Pulmonary artery endothelial cell (primary cell): ENCODE results near the gene CCM2L. TPM values are rescaled to one million over a fixed set of nuclear protein-coding genes. Genes with fewer than 3 reads are reported as not detected.

ENCODE experiments used
- DNase-seq: peaks from one replicate; pipeline ENCODE4 v3.0.0-alpha.2; 2011; ENCODE audit warnings: low read depth, low spot score
- total RNA-seq: library from RNA; depleted of rRNA; stranded (reverse); fragments of >200 nt; gene quantifications from 2 replicates; pipeline ENCODE4 v1.2.3, GENCODE V29; 2014

CCM2L gene
- total RNA-seq, 1 donor from 2014 or later: 10.3 TPM

DNA sequence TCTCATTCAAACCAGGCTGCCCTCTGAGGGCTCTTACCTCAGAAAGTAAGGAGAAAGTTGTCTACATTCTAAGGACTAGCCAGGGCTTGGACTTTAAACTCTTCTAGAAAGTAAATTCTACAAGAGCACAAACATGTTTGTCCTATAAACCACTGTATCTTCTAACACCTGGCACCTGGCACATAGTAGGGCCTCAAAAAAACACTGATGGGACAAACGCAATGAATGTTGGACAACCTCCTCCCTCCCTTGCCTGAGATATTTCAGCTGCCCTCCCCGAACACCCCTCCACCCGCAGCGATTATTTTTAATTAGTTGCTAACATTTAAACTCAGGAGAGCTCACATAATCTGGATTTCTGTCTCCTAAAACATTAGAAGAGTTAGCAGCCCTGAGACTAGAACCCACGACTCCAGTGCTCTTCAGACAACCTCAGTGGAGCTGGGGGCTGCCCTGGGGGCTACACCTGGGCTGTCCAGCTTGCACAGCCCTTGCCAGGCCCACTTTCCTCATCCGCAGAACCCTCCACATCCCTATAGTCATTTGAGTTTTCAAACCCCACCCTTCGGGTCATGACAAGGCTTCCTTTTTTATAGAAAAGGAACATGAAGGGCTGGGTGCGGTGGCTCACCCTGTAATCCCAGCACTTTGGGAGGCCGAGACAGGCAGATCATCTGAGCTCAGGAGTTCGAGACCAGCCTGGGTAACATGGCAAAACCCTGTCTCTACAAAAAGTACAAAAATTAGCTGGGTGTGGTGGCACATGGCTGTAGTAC, 46.7 kb downstream of the CCM2L start:
- DNase-seq: no peak

- DNase-seq: no peak
Observed at GRCh38 chr20:32057656-32058184, 47.5 kb downstream of the CCM2L start.

GRCh38 chr20:32059189-32059588, 49.0 kb downstream of the CCM2L start:
- DNase-seq: no peak

GRCh38 chr20:32062776-32063170, 52.5 kb downstream of the CCM2L start:
- no peak for DNase-seq

DNA sequence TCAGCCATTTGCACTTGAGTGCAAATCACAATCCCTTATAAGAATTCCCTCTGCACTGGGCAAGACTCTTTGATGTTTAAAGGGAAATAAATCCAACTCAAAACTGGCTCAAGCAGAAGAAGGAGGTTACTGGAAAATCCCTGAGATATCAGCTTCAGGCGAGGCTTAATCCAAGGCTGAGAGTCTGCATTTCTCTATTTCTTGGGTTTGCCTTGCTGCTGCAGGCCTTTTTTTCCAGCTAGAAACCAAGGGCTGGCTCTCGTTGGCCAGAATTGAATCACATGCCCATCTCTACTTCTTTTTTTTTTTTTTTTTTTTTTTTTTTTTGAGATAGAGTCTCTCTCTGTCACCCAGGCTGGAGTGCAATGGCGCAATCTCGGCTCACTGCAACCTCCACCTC, 53.5 kb downstream of the CCM2L start:
- no peak for DNase-seq

- no peak for DNase-seq
Observed at GRCh38 chr20:32064667-32065066, 54.4 kb downstream of the CCM2L start.

GRCh38 chr20:32067234-32067821, 57.1 kb downstream of the CCM2L start:
- no peak for DNase-seq

DNA sequence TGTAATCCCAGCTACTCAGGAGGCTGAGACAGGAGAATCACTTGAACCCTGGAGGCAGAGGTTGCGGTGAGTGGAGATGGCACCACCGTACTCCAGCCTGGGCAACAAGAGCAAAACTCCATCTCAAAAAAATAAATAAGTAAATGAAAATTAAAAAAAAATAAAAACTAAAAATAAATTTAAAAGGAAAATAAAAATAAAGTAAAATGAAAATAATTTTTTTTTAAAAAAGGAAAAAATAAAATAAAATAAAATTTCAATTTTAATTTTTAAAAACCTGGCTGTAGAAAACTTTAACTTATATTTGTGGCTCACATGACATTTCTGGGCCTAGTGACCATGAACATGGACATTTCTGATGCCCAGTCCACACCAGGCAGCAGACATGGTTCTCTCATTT, 57.9 kb downstream of the CCM2L start:
- DNase-seq: no peak

- DNase-seq: no peak
Observed at GRCh38 chr20:32069711-32070110, 59.5 kb downstream of the CCM2L start.

- no peak for DNase-seq
Observed at GRCh38 chr20:32070282-32070681, 60.0 kb downstream of the CCM2L start.

- DNase-seq: no peak
Observed at GRCh38 chr20:32070690-32071213, 60.5 kb downstream of the CCM2L start.

- DNase-seq: no peak
Observed at GRCh38 chr20:32071395-32072167, 61.3 kb downstream of the CCM2L start.

GRCh38 chr20:32072168-32072750, 62.0 kb downstream of the CCM2L start:
- DNase-seq: no peak

GRCh38 chr20:32075534-32075933, 65.3 kb downstream of the CCM2L start:
- DNase-seq: no peak

DNA sequence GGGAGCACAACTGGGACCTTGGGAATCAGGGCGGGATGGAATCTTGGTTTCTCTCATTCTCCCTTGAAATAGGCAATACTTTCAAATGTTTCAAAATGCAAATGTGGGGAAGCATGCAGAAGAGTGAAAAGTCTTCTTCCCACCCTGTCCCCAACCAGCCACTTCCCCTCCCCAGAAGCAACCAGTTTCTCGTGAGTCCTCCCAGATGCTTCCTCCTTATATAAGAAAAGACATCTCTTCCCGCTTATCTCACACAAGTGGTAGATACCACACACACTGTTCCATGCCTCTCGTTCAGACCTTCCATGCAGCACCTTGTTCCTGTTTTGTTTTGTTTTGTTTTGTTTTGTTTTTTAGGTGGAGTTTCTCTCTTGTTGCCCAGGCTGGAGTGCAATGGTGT, 67.0 kb downstream of the CCM2L start:
- no peak for DNase-seq

GRCh38 chr20:32078322-32078721, 68.1 kb downstream of the CCM2L start:
- DNase-seq: no peak

GRCh38 chr20:32078791-32079190, 68.6 kb downstream of the CCM2L start:
- DNase-seq: no peak

DNA sequence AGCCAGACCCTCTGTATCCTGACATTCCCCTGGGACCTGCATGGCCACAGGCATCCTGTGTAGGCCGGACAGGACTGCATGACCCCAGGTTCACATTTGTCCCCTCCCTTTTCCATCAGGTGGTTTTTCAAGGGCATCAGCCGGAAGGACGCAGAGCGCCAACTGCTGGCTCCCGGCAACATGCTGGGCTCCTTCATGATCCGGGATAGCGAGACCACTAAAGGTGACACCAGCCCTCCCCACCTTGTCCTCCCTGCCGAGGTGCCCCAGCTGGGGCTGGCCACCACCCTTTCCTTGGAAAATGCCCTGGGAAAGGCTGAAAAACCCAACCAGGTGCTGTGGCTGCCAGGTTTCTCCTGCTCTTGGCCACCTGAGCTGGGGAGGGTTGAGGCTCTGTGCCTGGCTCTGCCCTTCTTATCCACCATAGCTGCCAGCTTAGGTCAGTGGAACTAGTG, 69.4 kb downstream of the CCM2L start:
- DNase-seq: no peak

GRCh38 chr20:32080783-32081182, 70.5 kb downstream of the CCM2L start:
- no peak for DNase-seq
